ENCODE results near the gene MYO1C. TPM values are rescaled to one million over a fixed set of nuclear protein-coding genes. Genes with fewer than 3 reads are reported as not detected.

MYO1C gene
- total RNA-seq, 2 donors from 2014 or later = 280 to 315 TPM

- Histone ChIP-seq H3K4me1 (peaks cover 6% of the 10 kb centered on the region), H3K9ac (ENCODE audit: low read depth in 2 of 2, low read length in 2 of 2) (no peak overlapping the region), H3K4me3 (no peak overlapping the region), H3K27me3 (no peaks in the 10 kb centered on the region), H3K27ac (no peak overlapping the region), H3K9me3 (no peaks in the 10 kb centered on the region), H3K36me3 (peaks cover 11% of the 10 kb centered on the region)
- intact Hi-C loops (cut with DNase I) = no loop called here
- no peak for TF ChIP-seq CTCF (IDR thresholded peaks at IDR 0.05)
- DNase-seq = no peak
Observed at GRCh38 chr17:1467258-1467657, 25.2 kb downstream of the MYO1C start.

GRCh38 chr17:1464186-1464585 is 28.3 kb downstream of the MYO1C start:
- Histone ChIP-seq H3K9me3 (no peaks in the 10 kb centered on the region), H3K4me3 (no peak overlapping the region), H3K27me3 (no peaks in the 10 kb centered on the region), H3K27ac (no peak overlapping the region), H3K9ac (ENCODE audit: low read depth in 2 of 2, low read length in 2 of 2) (no peak overlapping the region), H3K36me3 (no peaks in the 10 kb centered on the region), H3K4me1 (peaks cover 6% of the 10 kb centered on the region)
- no peak for TF ChIP-seq CTCF (IDR thresholded peaks at IDR 0.05)
- intact Hi-C loops (cut with DNase I) = no loop called here
- no peak for DNase-seq

- Histone ChIP-seq H3K9ac (ENCODE audit: low read depth in 2 of 2, low read length in 2 of 2) (no peak overlapping the region), H3K27me3 (no peaks in the 10 kb centered on the region), H3K4me3 (no peak overlapping the region), H3K9me3 (no peaks in the 10 kb centered on the region), H3K27ac (no peak overlapping the region), H3K4me1 (peaks cover 6% of the 10 kb centered on the region), H3K36me3 (no peaks in the 10 kb centered on the region)
- intact Hi-C loops (cut with DNase I) = no loop called here
- no peak for DNase-seq
- TF ChIP-seq CTCF (IDR thresholded peaks at IDR 0.05) = no peak
Observed at GRCh38 chr17:1462164-1463112, 30.0 kb downstream of the MYO1C start.

GRCh38 chr17:1461198-1461944 is 31.1 kb downstream of the MYO1C start:
- H3K27ac ChIP-seq = no peak overlapping the region
- no peak for TF ChIP-seq CTCF (IDR thresholded peaks at IDR 0.05)
- intact Hi-C loops (cut with DNase I) = no loop called here

GRCh38 chr17:1460233-1460632 is 32.3 kb downstream of the MYO1C start:
- peaks cover 6% of the 10 kb centered on the region for H3K4me1 ChIP-seq
- H3K9ac ChIP-seq (ENCODE audit: low read depth in 2 of 2, low read length in 2 of 2) = no peak overlapping the region
- no peaks in the 10 kb centered on the region for H3K9me3 ChIP-seq
- peak; percentile 71 for DNase-seq
- H3K36me3 ChIP-seq = no peaks in the 10 kb centered on the region
- no peak overlapping the region for H3K27ac ChIP-seq
- intact Hi-C loops (cut with DNase I) = no loop called here
- TF ChIP-seq CTCF (IDR thresholded peaks at IDR 0.05) = no peak
- H3K4me3 ChIP-seq = no peak overlapping the region
- no peaks in the 10 kb centered on the region for H3K27me3 ChIP-seq

More at GRCh38 chr17:1461198-1461944, 31.1 kb downstream of the MYO1C start:
- Histone ChIP-seq H3K4me3 (no peak overlapping the region), H3K4me1 (peaks cover 6% of the 10 kb centered on the region), H3K27me3 (no peaks in the 10 kb centered on the region), H3K9me3 (no peaks in the 10 kb centered on the region), H3K9ac (ENCODE audit: low read depth in 2 of 2, low read length in 2 of 2) (no peak overlapping the region), H3K36me3 (no peaks in the 10 kb centered on the region)
- DNase-seq = no peak

Measured in colonic mucosa (tissue), 4 donors.